GM18526 (cell line): ENCODE measurements around the gene RBMX.
A peak's percentile ranks its signal among the peaks of the same experiment; 100 is the strongest.

Source experiments
- POLR2A ChIP-seq: IDR thresholded peaks from 3 replicates; pipeline ENCODE4 v1.6.1; 2011; ENCODE audit not compliant: insufficient read length; ENCODE audit errors: extremely low read depth

RBMX gene

GRCh38 chrX:136880452-136881013 lies at the start of gene RBMX:
Gene RBMX, minus strand, starts transcription at chrX:136880725. Its CDS starts 1,298 bp downstream, at chrX:136879427.
- TF ChIP-seq POLR2A: peak; percentile 98

DNA sequence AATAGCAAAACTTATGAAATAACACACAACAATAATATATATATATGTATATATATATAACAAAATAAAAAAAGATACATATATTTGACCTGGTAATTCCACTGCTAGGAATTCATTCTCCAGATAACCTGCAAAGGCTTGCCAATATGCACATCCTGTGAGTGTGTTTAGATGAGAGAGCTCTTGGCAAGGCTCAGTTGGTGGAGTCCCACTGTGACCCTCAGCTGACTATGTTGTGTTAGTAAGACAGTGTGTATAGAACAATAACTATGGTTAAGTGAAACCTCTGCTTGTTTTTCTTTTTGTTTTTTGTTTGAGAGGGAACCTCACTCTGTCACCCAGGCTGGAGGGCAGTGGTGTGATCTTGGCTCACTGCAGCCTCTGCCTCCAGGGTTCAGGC lies 39.5 kb upstream of the RBMX start:
- no peak for TF ChIP-seq POLR2A

GRCh38 chrX:136916827-136917226 lies 36.3 kb upstream of the RBMX start:
- TF ChIP-seq POLR2A: no peak

DNA sequence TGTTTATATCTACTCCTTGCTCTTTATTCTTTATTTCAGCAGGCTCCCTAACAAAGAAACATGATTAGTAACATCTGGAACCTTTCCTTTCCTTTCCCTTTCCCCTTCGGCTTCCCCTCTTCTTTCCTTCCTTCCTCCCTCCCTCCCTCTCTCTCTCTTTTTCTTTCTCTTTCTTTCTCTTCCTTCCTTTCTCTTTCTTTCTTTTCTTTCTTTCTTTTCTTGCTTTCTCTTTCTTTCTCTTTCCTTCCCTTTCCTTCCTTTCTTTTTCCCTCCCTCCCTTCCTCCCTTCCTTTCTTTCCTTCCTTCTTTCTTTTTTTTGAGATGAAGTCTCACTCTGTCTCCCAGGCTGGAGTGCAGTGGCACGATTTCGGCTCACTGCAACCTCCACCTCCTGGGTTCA lies 30.7 kb upstream of the RBMX start:
- TF ChIP-seq POLR2A: no peak

GRCh38 chrX:136910565-136911035 lies 30.1 kb upstream of the RBMX start:
- TF ChIP-seq POLR2A: no peak

DNA sequence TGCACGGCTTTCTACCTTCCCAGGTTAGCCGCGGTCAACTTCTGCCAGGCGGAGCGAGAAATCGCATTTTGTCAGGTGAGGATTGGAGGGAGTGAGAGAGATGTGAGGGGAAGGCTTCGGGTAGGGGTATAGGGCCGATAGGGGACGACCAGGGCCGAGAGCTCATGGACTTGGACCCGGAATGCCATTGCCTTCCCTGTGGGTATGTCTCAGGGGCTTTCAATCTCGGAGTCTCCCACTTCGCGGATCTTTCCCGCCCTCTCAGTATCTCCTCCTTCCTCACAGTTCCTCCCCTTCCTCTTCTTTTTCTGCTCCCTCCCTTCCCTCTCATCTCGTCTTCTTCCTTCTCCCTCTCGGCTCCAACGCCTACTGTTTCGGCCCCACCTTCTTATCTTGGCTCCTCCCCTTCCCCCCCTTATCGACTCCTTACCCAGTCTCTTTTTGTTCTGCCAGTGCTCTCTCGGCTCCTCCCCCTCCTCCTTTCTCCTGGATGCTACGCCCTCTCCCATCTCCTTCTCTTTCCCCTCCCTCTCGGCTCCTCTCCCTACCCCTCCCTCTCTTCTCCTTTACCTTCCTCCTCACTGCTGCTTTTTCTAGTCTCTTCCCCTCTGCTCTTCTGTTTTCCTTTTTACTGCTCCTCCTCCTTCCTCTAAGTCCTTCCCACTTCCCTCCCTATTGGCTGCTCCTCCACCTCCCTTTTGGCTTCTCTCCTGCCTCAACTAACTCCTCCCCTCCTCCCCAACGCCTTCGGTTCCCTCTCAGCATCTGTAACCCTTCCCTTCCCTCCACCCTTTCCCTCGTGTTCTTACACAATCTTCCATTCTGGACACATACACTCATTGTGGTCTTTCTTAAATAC lies 29.4 kb upstream of the RBMX start:
- TF ChIP-seq POLR2A: peak; percentile 10

- TF ChIP-seq POLR2A: peak; percentile 18
Observed at GRCh38 chrX:136909119-136909705, 28.7 kb upstream of the RBMX start.

GRCh38 chrX:136907621-136908020 lies 27.1 kb upstream of the RBMX start:
- no peak for TF ChIP-seq POLR2A

GRCh38 chrX:136906921-136907510 lies 26.5 kb upstream of the RBMX start:
- TF ChIP-seq POLR2A: no peak

- TF ChIP-seq POLR2A: no peak
Observed at GRCh38 chrX:136899221-136899620, 18.7 kb upstream of the RBMX start.

GRCh38 chrX:136896121-136896914 lies 15.8 kb upstream of the RBMX start:
- no peak for TF ChIP-seq POLR2A

DNA sequence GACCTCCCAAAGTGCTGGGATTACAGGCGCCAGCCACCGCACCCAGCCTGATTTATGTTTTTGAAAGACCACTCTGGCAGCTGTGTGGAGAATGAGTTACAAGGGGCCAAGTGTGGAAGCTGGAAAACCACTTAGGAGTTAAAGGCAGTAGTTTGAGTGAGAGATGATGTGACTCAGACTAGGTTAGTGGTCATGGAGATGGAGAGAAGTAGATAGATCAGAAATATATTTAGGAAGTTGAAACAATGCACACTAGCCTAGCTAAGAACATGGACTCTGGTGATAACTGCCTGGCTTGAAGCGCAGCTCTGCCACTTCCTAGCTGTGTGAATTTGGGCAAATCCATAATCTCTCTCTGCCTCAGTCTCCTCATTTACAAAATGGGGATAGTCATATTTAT lies 11.9 kb upstream of the RBMX start:
- TF ChIP-seq POLR2A: no peak

DNA sequence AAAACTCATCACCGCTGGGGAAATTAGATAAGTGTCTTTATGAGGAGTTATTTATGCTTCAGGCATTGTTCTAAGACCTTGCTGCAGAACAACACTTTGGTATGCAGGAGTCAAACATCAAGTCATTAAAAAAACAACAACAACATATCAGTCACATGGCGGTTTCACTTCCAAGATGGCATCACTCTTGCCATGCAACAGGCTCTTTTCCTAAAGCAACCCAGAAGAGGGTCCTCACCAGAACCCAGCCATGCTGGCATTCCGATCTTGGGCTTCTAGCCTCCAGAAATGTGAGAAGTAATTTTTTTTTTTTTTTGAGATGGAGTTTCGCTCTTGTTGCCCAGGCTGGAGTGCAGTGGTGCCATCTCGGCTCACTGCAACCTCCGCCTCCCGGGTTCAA lies 8.7 kb upstream of the RBMX start:
- TF ChIP-seq POLR2A: no peak

GRCh38 chrX:136880003-136880451 lies 498 bp downstream of the RBMX start:
- TF ChIP-seq POLR2A: no peak
